Measurements from ENCODE around the gene HNRNPUL2. TPM values are rescaled to one million over a fixed set of nuclear protein-coding genes. Genes with fewer than 3 reads are reported as not detected.
A peak's percentile ranks its signal among the peaks of the same experiment; 100 is the strongest.

Gene HNRNPUL2
- total RNA-seq, 6 experiments from 2014 or later = 34.5 to 44.6 (median 41.6) TPM

DNA sequence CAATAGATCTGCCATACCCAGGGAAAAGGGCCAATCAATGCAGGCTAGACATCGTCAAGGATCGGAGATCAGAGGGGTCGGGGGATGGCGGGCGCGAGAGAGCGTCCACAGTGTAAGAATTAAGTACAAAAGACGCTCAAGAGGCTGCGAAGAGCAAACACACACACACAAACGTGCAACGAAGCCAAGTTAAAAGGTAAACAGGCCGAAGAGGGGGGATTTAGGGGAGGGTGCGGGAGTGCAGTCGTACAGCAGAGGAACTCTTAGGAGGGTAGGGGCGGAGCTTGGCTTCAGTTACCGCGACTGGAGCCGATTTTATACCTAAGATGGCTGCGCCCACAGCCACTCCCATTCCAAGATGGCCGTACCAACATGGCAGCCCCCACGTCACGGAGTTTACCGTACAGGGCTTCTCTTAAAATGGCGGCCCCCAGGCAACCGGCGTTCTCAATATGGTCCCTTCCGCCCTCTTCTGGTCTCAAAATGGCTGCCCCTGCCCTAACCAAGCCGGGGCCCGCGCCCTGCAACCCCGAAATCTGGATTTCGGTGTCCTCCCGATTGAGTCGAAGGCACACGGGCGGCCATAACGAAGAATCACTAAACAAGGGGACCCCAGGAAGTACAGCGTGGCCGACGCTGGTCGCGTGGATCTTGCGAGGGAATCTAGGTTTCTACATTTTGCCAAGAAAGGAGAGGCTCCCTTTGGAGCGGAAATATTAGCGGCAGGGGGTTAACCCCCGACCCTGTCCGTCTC is 17.8 kb downstream of the HNRNPUL2 start:
- peak overlapping the region; percentile 95 for H3K27ac Mint-ChIP-seq
- H3K27me3 Mint-ChIP-seq (ENCODE audit: insufficient read depth) = peaks cover 5% of the 10 kb centered on the region
- TF ChIP-seq CTCF (IDR thresholded peaks at IDR 0.05) = peak; percentile 23; the same call in 1 of the 2 replicates
- peaks cover 44% of the 10 kb centered on the region for H3K4me1 Mint-ChIP-seq (ENCODE audit: low read depth)
- H3K36me3 Mint-ChIP-seq (ENCODE audit: low read depth) = peaks cover 32% of the 10 kb centered on the region
- peak; percentile 96 for DNase-seq
- no peaks in the 10 kb centered on the region for H3K9me3 Mint-ChIP-seq
- H3K4me3 Mint-ChIP-seq = peak overlapping the region; percentile 91

GRCh38 chr11:62708793-62709192 is 18.5 kb downstream of the HNRNPUL2 start:
- DNase-seq = no peak
- Mint-ChIP-seq H3K4me3 (peak overlapping the region; percentile 91), H3K27me3 (ENCODE audit: insufficient read depth) (peaks cover 5% of the 10 kb centered on the region), H3K27ac (peak overlapping the region; percentile 95), H3K36me3 (ENCODE audit: low read depth) (peaks cover 32% of the 10 kb centered on the region), H3K4me1 (ENCODE audit: low read depth) (peaks cover 44% of the 10 kb centered on the region), H3K9me3 (no peaks in the 10 kb centered on the region)
- TF ChIP-seq CTCF (IDR thresholded peaks at IDR 0.05) = no peak

DNA sequence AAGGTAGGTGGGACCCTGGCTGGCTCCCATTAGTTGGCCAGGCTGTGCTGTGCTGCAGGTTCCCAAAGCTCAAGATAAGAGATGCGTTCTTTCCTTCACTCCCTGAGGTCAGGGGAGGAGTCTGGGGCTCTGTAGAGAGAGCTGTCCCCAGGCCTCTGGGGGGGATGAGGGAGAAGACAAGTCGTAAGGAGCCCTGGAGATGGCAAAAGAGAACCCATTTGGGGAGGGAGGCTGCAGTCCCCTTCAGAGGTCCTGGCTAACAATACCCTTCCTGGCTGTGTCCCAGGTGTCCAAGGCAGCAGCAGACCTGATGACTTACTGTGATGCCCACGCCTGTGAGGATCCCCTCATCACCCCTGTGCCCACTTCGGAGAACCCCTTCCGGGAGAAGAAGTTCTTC is 18.9 kb downstream of the HNRNPUL2 start:
- H3K9me3 Mint-ChIP-seq = no peaks in the 10 kb centered on the region
- H3K4me3 Mint-ChIP-seq = peak overlapping the region; percentile 91
- H3K27me3 Mint-ChIP-seq (ENCODE audit: insufficient read depth) = peaks cover 5% of the 10 kb centered on the region
- peak overlapping the region; percentile 95 for H3K27ac Mint-ChIP-seq
- no peak for TF ChIP-seq CTCF (IDR thresholded peaks at IDR 0.05)
- peaks cover 41% of the 10 kb centered on the region for H3K4me1 Mint-ChIP-seq (ENCODE audit: low read depth)
- DNase-seq = no peak
- peaks cover 29% of the 10 kb centered on the region for H3K36me3 Mint-ChIP-seq (ENCODE audit: low read depth)

- TF ChIP-seq CTCF (IDR thresholded peaks at IDR 0.05) = no peak
- Mint-ChIP-seq H3K27ac (peak within 1 kb of the TSS; percentile 95), H3K4me1 (ENCODE audit: low read depth) (peaks cover 39% of the 10 kb centered on the region), H3K27me3 (ENCODE audit: insufficient read depth) (peaks cover 5% of the 10 kb centered on the region), H3K9me3 (no peaks in the 10 kb centered on the region), H3K36me3 (ENCODE audit: low read depth) (peaks cover 29% of the 10 kb centered on the region), H3K4me3 (peak within 1 kb of the TSS; percentile 94)
- DNase-seq = no peak
These were observed 19.9 kb downstream of the HNRNPUL2 start, which contains the start of the genes BSCL2 and GNG3 for GRCh38 chr11:62707277-62707861. Gene BSCL2 (minus strand): TSS chr11:62707424. CDS start chr11:62707195, 229 bp downstream. Gene GNG3 (plus strand): TSS chr11:62707676. CDS start chr11:62708296, 620 bp downstream.

GRCh38 chr11:62706850-62707247 is 20.4 kb downstream of the HNRNPUL2 start:
- H3K4me3 Mint-ChIP-seq = peak overlapping the region; percentile 94
- H3K27ac Mint-ChIP-seq = peak overlapping the region; percentile 63
- peaks cover 5% of the 10 kb centered on the region for H3K27me3 Mint-ChIP-seq (ENCODE audit: insufficient read depth)
- peaks cover 30% of the 10 kb centered on the region for H3K36me3 Mint-ChIP-seq (ENCODE audit: low read depth)
- DNase-seq = no peak
- no peak for TF ChIP-seq CTCF (IDR thresholded peaks at IDR 0.05)
- no peaks in the 10 kb centered on the region for H3K9me3 Mint-ChIP-seq
- peaks cover 39% of the 10 kb centered on the region for H3K4me1 Mint-ChIP-seq (ENCODE audit: low read depth)

Measured in HFFc6 (cell line).